Endothelial cell of umbilical vein (primary cell): ENCODE measurements around the gene RFK. TPM values are rescaled to one million over a fixed set of nuclear protein-coding genes. Genes with fewer than 3 reads are reported as not detected.

Source experiments
- BruUV-seq: library from RNA; stranded (reverse); fragments of 400-500 nt; replicated peaks from 2 replicates; lab custom pipeline; 2021; lab: Mats Ljungman, UMichigan
- CTCF ChIA-PET: fragments of 300-600, 350-600 bp; sonication (Branson Sonifier 250); formaldehyde crosslinking; loops from one replicate; lab custom pipeline; 2021; ENCODE audit warnings: antibody characterized with exemption, inconsistent platforms; lab: Charles Lee
- POLR2A ChIA-PET: fragments of 300-600, 350-600 bp; sonication (Branson Sonifier 250); formaldehyde crosslinking; loops from one replicate; lab custom pipeline; 2021; ENCODE audit warnings: antibody characterized with exemption, inconsistent platforms; lab: Charles Lee
- DNase-seq: peaks from one replicate; pipeline ENCODE4 v3.0.0-alpha.2; 2011; ENCODE audit warnings: low read depth, low spot score
- FAIRE-seq: peaks from 2 replicates; lab custom pipeline; 2011; peaks lifted over from hg19 to GRCh38; lab: Jason Lieb, UNC
- H2AFZ ChIP-seq: 2 replicates; pipeline ENCODE4 v1.6.0; 2012; ENCODE audit warnings: low read depth, low read length, control low read depth, inconsistent platforms
- H3K27ac ChIP-seq: 2 replicates; pipeline ENCODE4 v1.5.1; 2011; ENCODE audit warnings: low read depth, mild to moderate bottlenecking, control low read depth, low read length, moderate library complexity; ENCODE audit not compliant: insufficient read depth
- H3K27me3 ChIP-seq, 2 experiments: 2 replicates each; pipeline versions ENCODE4 v1.6.0 to v1.6.1; 2011; ENCODE audit warnings: low read length in 2 of 2, mixed read lengths in 1 of 2; ENCODE audit not compliant: control insufficient read depth in 2 of 2, insufficient read depth in 2 of 2
- H3K36me3 ChIP-seq, 2 experiments: 2 replicates in 1 of 2; 3 replicates in 1 of 2; pipeline ENCODE4 v1.5.1; 2011; ENCODE audit warnings: low read length in 2 of 2, mild to moderate bottlenecking in 1 of 2, moderate library complexity in 1 of 2; ENCODE audit not compliant: control insufficient read depth in 2 of 2, insufficient read depth in 2 of 2; ENCODE audit errors: extremely low read depth in 1 of 2
- H3K4me1 ChIP-seq: 3 replicates; pipeline ENCODE4 v1.5.1; 2011; ENCODE audit warnings: mild to moderate bottlenecking, low read length; ENCODE audit not compliant: control insufficient read depth, insufficient read depth; ENCODE audit errors: extremely low read depth
- H3K4me2 ChIP-seq: 2 replicates; pipeline ENCODE4 v1.6.1; 2011; ENCODE audit warnings: low read length, control low read depth, mixed read lengths; ENCODE audit not compliant: insufficient read depth
- H3K4me3 ChIP-seq, 3 experiments: fragments of 200-600 bp in 1 of 3; sonication (generic), shearing (Covaris generic) in 1 of 3; replicated peaks in 1 of 3; 2 replicates each; pipeline ENCODE4 v1.5.1; 2011 to 2016; ENCODE audit warnings: control low read depth in 3 of 3, low read length in 3 of 3, mild to moderate bottlenecking in 2 of 3, inconsistent platforms in 1 of 3, low read depth in 1 of 3, moderate library complexity in 1 of 3; ENCODE audit not compliant: insufficient read depth in 1 of 3
- H3K79me2 ChIP-seq: 2 replicates; pipeline ENCODE4 v1.6.0; 2012; ENCODE audit warnings: low read length, inconsistent platforms; ENCODE audit not compliant: control insufficient read depth, insufficient read depth
- H3K9ac ChIP-seq: replicated peaks from 2 replicates; pipeline ENCODE3; 2011; ENCODE audit warnings: low read length, control low read depth; ENCODE audit not compliant: insufficient read depth; ENCODE audit errors: extremely low read depth
- H3K9me1 ChIP-seq: replicated peaks from 3 replicates; pipeline ENCODE4 v1.6.0; 2011; ENCODE audit warnings: mild to moderate bottlenecking, low read length; ENCODE audit not compliant: control insufficient read depth, insufficient read depth; ENCODE audit errors: extremely low read depth
- H3K9me3 ChIP-seq: replicated peaks from 2 replicates; pipeline ENCODE4 v1.5.1; 2012; ENCODE audit warnings: low read length, inconsistent platforms; ENCODE audit not compliant: control insufficient read depth, insufficient read depth
- H4K20me1 ChIP-seq: replicated peaks from 2 replicates; pipeline ENCODE3; 2011; ENCODE audit warnings: mild to moderate bottlenecking, low read length; ENCODE audit not compliant: control insufficient read depth, insufficient read depth; ENCODE audit errors: extremely low read depth
- EZH2 ChIP-seq: IDR thresholded peaks from 2 replicates; pipeline ENCODE4 v1.6.1; 2012; ENCODE audit warnings: borderline replicate concordance, low read depth, mild to moderate bottlenecking, moderate library complexity, low read length, inconsistent platforms; ENCODE audit not compliant: severe bottlenecking
- FOS ChIP-seq: IDR thresholded peaks from 2 replicates; pipeline ENCODE4 v1.6.1; 2011; ENCODE audit warnings: mild to moderate bottlenecking, low read length, moderate library complexity, borderline replicate concordance; ENCODE audit not compliant: insufficient read depth
- GATA2 ChIP-seq: IDR thresholded peaks from 2 replicates; pipeline ENCODE4 v1.7.0; 2011; ENCODE audit warnings: low read depth, mild to moderate bottlenecking, moderate library complexity, mixed read lengths, low read length; ENCODE audit not compliant: insufficient read length, insufficient read depth
- JUN ChIP-seq: IDR thresholded peaks from 2 replicates; pipeline ENCODE4 v1.6.1; 2011; ENCODE audit warnings: borderline replicate concordance, low read depth; ENCODE audit not compliant: insufficient read length, insufficient read depth
- MYC ChIP-seq: IDR thresholded peaks from one replicate; pipeline ENCODE4 v1.6.1; 2011; ENCODE audit warnings: mild to moderate bottlenecking, low read depth, low read length
- POLR2A ChIP-seq: IDR thresholded peaks from 2 replicates; pipeline ENCODE4 v1.6.1; 2012; ENCODE audit warnings: low read depth, mild to moderate bottlenecking, control low read depth, low read length
- POLR2AphosphoS5 ChIP-seq: IDR thresholded peaks from 2 replicates; pipeline ENCODE4 v1.6.1; 2012; ENCODE audit warnings: low read depth, mild to moderate bottlenecking, control low read depth, low read length, moderate library complexity; ENCODE audit not compliant: insufficient read depth
- dilution Hi-C: fragments of 300-500 bp; cut with MboI; formaldehyde crosslinking; loops from one replicate; pipeline ENCODE4 v1.15.0; 2019; ENCODE audit warnings: low sequenced_read_pairs; ENCODE audit not compliant: extremely low pct_ligation_motif_present
- intact Hi-C: fragments of 100-400 bp; cut with micrococcal nuclease; formaldehyde crosslinking; loops from one replicate; pipeline ENCODE4 v1.10.0; 2022
- polyA plus RNA-seq, 4 experiments: library from polyadenylated mRNA; depleted of rRNA in 3 of 4; stranded (reverse) in 3 of 4; unstranded in 1 of 4; fragments of >200 nt; gene quantifications; 2 replicates each; pipeline versions ENCODE4 v1.2.1 to v1.2.3, GENCODE V29; 2011 to 2012; ENCODE audit warnings: missing spikeins in 1 of 4
- total RNA-seq: library from RNA; stranded (reverse); gene quantifications from 2 replicates; pipeline ENCODE4 v1.2.3, GENCODE V29; 2021
- TF ChIP-seq, protein P1 (sequence below), 2 donors: IDR thresholded peaks; 1 replicate in 1 of 2; 2 replicates in 1 of 2; pipeline ENCODE4 v1.5.1; 2011; ENCODE audit warnings: low read length in 2 of 2, mild to moderate bottlenecking in 2 of 2, moderate library complexity in 2 of 2, control low read depth in 1 of 2, inconsistent platforms in 1 of 2, low read depth in 1 of 2; ENCODE audit not compliant: insufficient read depth in 1 of 2; ENCODE audit errors: extremely low read depth in 1 of 2
- TF ChIP-seq, protein P2 (sequence below): IDR thresholded peaks from 2 replicates; pipeline ENCODE4 v1.6.1; 2011; ENCODE audit not compliant: insufficient read depth, insufficient read length

Gene RFK
- total and polyA plus RNA-seq, 2 donors (not counting 3 experiments of a cell fraction or from before 2014, with no cell fraction given): 18.1 to 32.9 TPM

DNA sequence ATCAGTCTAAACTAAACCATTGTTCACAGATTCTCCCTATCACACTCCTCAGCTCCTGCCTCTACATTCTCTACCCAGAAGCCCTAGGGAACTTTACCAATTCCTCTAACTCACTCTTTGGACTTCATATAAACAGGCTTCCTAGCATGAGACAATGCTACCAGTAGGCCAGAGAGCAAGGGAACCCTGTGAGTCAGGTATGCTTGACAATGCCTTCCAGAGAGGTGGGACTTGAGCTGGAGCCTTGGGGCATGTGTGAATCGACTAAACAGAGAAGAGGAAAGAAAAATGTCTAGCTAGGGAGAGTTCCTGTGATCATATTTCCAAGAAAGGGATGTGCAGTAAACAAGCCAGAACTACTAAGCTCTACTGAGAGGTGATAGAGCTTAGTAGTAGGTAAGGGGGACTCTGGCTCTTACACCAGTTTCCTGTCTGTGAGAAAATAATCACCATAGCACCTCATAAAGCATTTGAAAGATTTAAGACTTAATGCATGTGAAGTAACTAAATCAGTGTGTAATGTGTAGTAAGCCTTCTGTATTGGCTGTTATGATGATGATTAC, 6.4 kb upstream of the RFK start:
- Histone ChIP-seq H3K79me2 (no peaks in the 10 kb centered on the region), H3K27me3 (no peaks in the 10 kb centered on the region), H3K36me3 (no peaks in the 10 kb centered on the region), H3K4me1 (peaks cover 5% of the 10 kb centered on the region), H3K4me3 (no peak overlapping the region), H3K4me2 (no peak overlapping the region), H4K20me1 (no peaks in the 10 kb centered on the region), H2AFZ (no peak overlapping the region), H3K9me1 (no peaks in the 10 kb centered on the region), H3K9me3 (no peaks in the 10 kb centered on the region), H3K27ac (no peak overlapping the region), H3K9ac (no peak overlapping the region)
- intact Hi-C loops (no loop called here), dilution Hi-C loops (no loop called here)
- ChIA-PET POLR2A (no interaction called here), CTCF (interaction anchor here (1.0 to 2.1 kb wide), 4 partner anchors 19 to 304 kb away, joined by 3 to 9 read pairs (median 8); partner anchors contain the start of gene GCNT1)
- TF ChIP-seq EZH2 (no peak), MYC (no peak), POLR2AphosphoS5 (no peak), JUN (no peak), POLR2A (no peak), FOS (no peak), GATA2 (no peak)
- TF ChIP-seq, protein P1, sequence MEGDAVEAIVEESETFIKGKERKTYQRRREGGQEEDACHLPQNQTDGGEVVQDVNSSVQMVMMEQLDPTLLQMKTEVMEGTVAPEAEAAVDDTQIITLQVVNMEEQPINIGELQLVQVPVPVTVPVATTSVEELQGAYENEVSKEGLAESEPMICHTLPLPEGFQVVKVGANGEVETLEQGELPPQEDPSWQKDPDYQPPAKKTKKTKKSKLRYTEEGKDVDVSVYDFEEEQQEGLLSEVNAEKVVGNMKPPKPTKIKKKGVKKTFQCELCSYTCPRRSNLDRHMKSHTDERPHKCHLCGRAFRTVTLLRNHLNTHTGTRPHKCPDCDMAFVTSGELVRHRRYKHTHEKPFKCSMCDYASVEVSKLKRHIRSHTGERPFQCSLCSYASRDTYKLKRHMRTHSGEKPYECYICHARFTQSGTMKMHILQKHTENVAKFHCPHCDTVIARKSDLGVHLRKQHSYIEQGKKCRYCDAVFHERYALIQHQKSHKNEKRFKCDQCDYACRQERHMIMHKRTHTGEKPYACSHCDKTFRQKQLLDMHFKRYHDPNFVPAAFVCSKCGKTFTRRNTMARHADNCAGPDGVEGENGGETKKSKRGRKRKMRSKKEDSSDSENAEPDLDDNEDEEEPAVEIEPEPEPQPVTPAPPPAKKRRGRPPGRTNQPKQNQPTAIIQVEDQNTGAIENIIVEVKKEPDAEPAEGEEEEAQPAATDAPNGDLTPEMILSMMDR (IDR thresholded peaks at IDR 0.05; ENCODE audit: extremely low read depth in 1 of 2, insufficient read depth in 1 of 2, low read depth in 1 of 2, low read length in 2 of 2): no peak
- TF ChIP-seq, protein P2, sequence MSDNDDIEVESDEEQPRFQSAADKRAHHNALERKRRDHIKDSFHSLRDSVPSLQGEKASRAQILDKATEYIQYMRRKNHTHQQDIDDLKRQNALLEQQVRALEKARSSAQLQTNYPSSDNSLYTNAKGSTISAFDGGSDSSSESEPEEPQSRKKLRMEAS: no peak
- no TSS peak for BruUV-seq
- FAIRE-seq: no peak
- DNase-seq: no peak
